GM23338 (cell line): Measurements from ENCODE around the gene RPH3AL. TPM values are rescaled to one million over a fixed set of nuclear protein-coding genes. Genes with fewer than 3 reads are reported as not detected.

Source experiments
- ATAC-seq: fragments of 200-7000 bp; cut with Tn5 transposase; 3 replicates; pipeline ENCODE4 v1.9.1; 2020
- DNase-seq: peaks from one replicate; pipeline ENCODE4 v3.0.0-alpha.2; 2015; ENCODE audit warnings: low spot score
- H2AFZ ChIP-seq: fragments of 200-600 bp; sonication (generic); 2 replicates; pipeline ENCODE4 v1.8.0; 2016; ENCODE audit warnings: antibody characterized with exemption, mild to moderate bottlenecking, moderate library complexity
- H3F3A ChIP-seq: fragments of 200-600 bp; sonication (generic); replicated peaks from 2 replicates; pipeline ENCODE4 v1.8.0; 2017; ENCODE audit warnings: antibody characterized with exemption, mixed run types, low read depth
- H3K27ac ChIP-seq: fragments of 200-600 bp; sonication (generic); 2 replicates; pipeline ENCODE4 v1.6.1; 2016; ENCODE audit warnings: low read depth
- H3K27me3 ChIP-seq: fragments of 200-600 bp; sonication (generic); 2 replicates; pipeline ENCODE4 v1.8.0; 2016; ENCODE audit warnings: mild to moderate bottlenecking, mixed run types, moderate library complexity; ENCODE audit not compliant: insufficient read depth
- H3K36me3 ChIP-seq: fragments of 200-600 bp; sonication (generic); 2 replicates; pipeline ENCODE4 v1.8.0; 2016; ENCODE audit warnings: mild to moderate bottlenecking; ENCODE audit not compliant: insufficient read depth
- H3K4me1 ChIP-seq: fragments of 200-600 bp; sonication (generic); 2 replicates; pipeline ENCODE4 v1.8.0; 2016; ENCODE audit warnings: mild to moderate bottlenecking, moderate library complexity; ENCODE audit not compliant: insufficient read depth
- H3K4me2 ChIP-seq: fragments of 200-600 bp; sonication (generic); 2 replicates; pipeline ENCODE4 v1.7.1; 2017; ENCODE audit warnings: mixed run types
- H3K4me3 ChIP-seq: fragments of 200-600 bp; sonication (generic); 2 replicates; pipeline ENCODE4 v1.6.1; 2016; ENCODE audit warnings: mixed run types
- H3K79me2 ChIP-seq: fragments of 200-600 bp; sonication (generic); replicated peaks from 2 replicates; pipeline ENCODE4 v1.8.0; 2017; ENCODE audit warnings: mild to moderate bottlenecking; ENCODE audit not compliant: insufficient read depth
- H3K9me2 ChIP-seq: fragments of 200-600 bp; sonication (generic); 2 replicates; pipeline ENCODE4 v1.8.0; 2017; ENCODE audit not compliant: insufficient read depth
- H4K20me1 ChIP-seq: fragments of 200-600 bp; sonication (generic); replicated peaks from 2 replicates; pipeline ENCODE4 v1.8.0; 2017; ENCODE audit warnings: mild to moderate bottlenecking; ENCODE audit not compliant: insufficient read depth
- H3K27ac Mint-ChIP-seq: 2 replicates; pipeline ENCODE4 v1.8.0; 2020; ENCODE audit warnings: inconsistent platforms, mild to moderate bottlenecking, moderate library complexity, mixed read lengths
- H3K27me3 Mint-ChIP-seq: 3 replicates; pipeline ENCODE4 v1.8.0; 2022; ENCODE audit warnings: low read depth, mild to moderate bottlenecking, moderate library complexity, mixed read lengths, inconsistent platforms; ENCODE audit not compliant: insufficient read depth, poor library complexity
- H3K36me3 Mint-ChIP-seq: 3 replicates; pipeline ENCODE4 v1.8.0; 2021; ENCODE audit warnings: low read depth, mild to moderate bottlenecking, inconsistent platforms, moderate library complexity, mixed read lengths
- H3K4me1 Mint-ChIP-seq: 3 replicates; pipeline ENCODE4 v1.8.0; 2020; ENCODE audit warnings: mild to moderate bottlenecking, inconsistent platforms, mixed read lengths
- H3K4me3 Mint-ChIP-seq: 3 replicates; pipeline ENCODE4 v1.8.0; 2021; ENCODE audit warnings: moderate library complexity, mild to moderate bottlenecking, inconsistent platforms, mixed read lengths
- H3K9me3 Mint-ChIP-seq: 3 replicates; pipeline ENCODE4 v1.8.0; 2020; ENCODE audit warnings: moderate library complexity, mild to moderate bottlenecking, inconsistent platforms, mixed read lengths
- CTCF ChIP-seq, 2 experiments: fragments of 200-600 bp in 1 of 2; sonication (generic) in 1 of 2; conservative IDR thresholded peaks; 2 replicates each; pipeline versions ENCODE4 v1.5.1 to v1.6.1; 2016 to 2017; ENCODE audit warnings: antibody characterized with exemption in 2 of 2, low read depth in 2 of 2, mild to moderate bottlenecking in 2 of 2, moderate library complexity in 1 of 2
- ETS1 ChIP-seq: IDR thresholded peaks from 2 replicates; pipeline ENCODE4 v1.6.1; 2016; ENCODE audit warnings: antibody characterized with exemption
- EZH2 ChIP-seq: fragments of 200-600 bp; sonication (generic); IDR thresholded peaks from one replicate; pipeline ENCODE4 v1.8.0; 2017; ENCODE audit warnings: antibody characterized with exemption, mild to moderate bottlenecking, low read depth; ENCODE audit not compliant: unreplicated experiment
- EZH2phosphoT487 ChIP-seq: fragments of 200-600 bp; sonication (generic); IDR thresholded peaks from one replicate; pipeline ENCODE4 v1.8.1; 2018; ENCODE audit warnings: antibody characterized with exemption; ENCODE audit not compliant: unreplicated experiment
- POLR2AphosphoS5 ChIP-seq: IDR thresholded peaks from 2 replicates; pipeline ENCODE4 v1.6.1; 2016; ENCODE audit warnings: antibody characterized with exemption, low read depth
- REST ChIP-seq: IDR thresholded peaks from one replicate; pipeline ENCODE4 v1.6.1; 2018; ENCODE audit warnings: antibody characterized with exemption; ENCODE audit not compliant: unreplicated experiment
- STAT1 ChIP-seq: IDR thresholded peaks from one replicate; pipeline ENCODE4 v1.6.1; 2016; ENCODE audit warnings: antibody characterized with exemption; ENCODE audit not compliant: unreplicated experiment
- ZNF331 ChIP-seq: fragments of 250-450 bp; sonication (Bioruptor Pico); IDR thresholded peaks from 2 replicates; pipeline ENCODE4 v1.5.0; 2020; ENCODE audit warnings: low read depth, mild to moderate bottlenecking, moderate library complexity
- ZNF462 ChIP-seq: fragments of 250-450 bp; sonication (Bioruptor Pico); IDR thresholded peaks from 2 replicates; pipeline ENCODE4 v1.5.0; 2020; ENCODE audit warnings: mild to moderate bottlenecking, moderate library complexity
- polyA plus RNA-seq: library from polyadenylated mRNA; unstranded; fragments of >200 nt; fragmentation: Nextera tagmentation; extraction: Ambion mirVana; gene quantifications from 2 replicates; pipeline ENCODE4 v1.2.1, GENCODE V29; 2016
- total RNA-seq: library from RNA; depleted of rRNA; stranded (reverse); fragments of >200 nt; shearing (Covaris generic); gene quantifications from 2 replicates; pipeline ENCODE4 v1.2.3, GENCODE V29; 2014

RPH3AL gene
- total and polyA plus RNA-seq, 2 experiments from 2014 or later: 2.7 to 6.3 TPM

GRCh38 chr17:282000-282911 is 70.4 kb downstream of the RPH3AL start:
- H3F3A ChIP-seq: no peaks in the 10 kb centered on the region

More at GRCh38 chr17:282000-282911, 70.4 kb downstream of the RPH3AL start:
- H3K4me3 ChIP-seq: no peak overlapping the region
- no peak overlapping the region for H3K4me2 ChIP-seq
- no peaks in the 10 kb centered on the region; the same call in 1 of the 3 replicates for H3K36me3 Mint-ChIP-seq
- peaks cover 10% of the 10 kb centered on the region for H3K9me3 Mint-ChIP-seq
- no peaks in the 10 kb centered on the region for H3K79me2 ChIP-seq
- H3K4me3 Mint-ChIP-seq: no peak overlapping the region
- DNase-seq: no peak
- no peak overlapping the region for H3K27ac ChIP-seq
- peaks cover 5% of the 10 kb centered on the region; the same call in 1 of the 2 replicates for H3K9me2 ChIP-seq
- H3K4me1 ChIP-seq: peaks cover 5% of the 10 kb centered on the region; the same call in 1 of the 2 replicates
- peaks cover 9% of the 10 kb centered on the region; the same call in 2 of the 3 replicates for H3K4me1 Mint-ChIP-seq
- H2AFZ ChIP-seq: no peak overlapping the region
- H4K20me1 ChIP-seq: no peaks in the 10 kb centered on the region
- H3K27ac Mint-ChIP-seq: no peak overlapping the region
- TF ChIP-seq ZNF462 (CRISPR knock-in tag) (no peak), ZNF331 (CRISPR knock-in tag) (no peak), EZH2 (no peak), REST (no peak), CTCF (conservative IDR thresholded peaks at IDR 0.05; ENCODE audit: low read depth in 2 of 2) (no peak), POLR2AphosphoS5 (no peak), EZH2phosphoT487 (no peak), STAT1 (no peak), ETS1 (no peak)
- no peak for ATAC-seq
- no peaks in the 10 kb centered on the region for H3K36me3 ChIP-seq
- no peaks in the 10 kb centered on the region for H3K27me3 ChIP-seq
- H3K27me3 Mint-ChIP-seq: peaks cover 17% of the 10 kb centered on the region
